ENCODE measurements around the gene A3GALT2. TPM values are rescaled to one million over a fixed set of nuclear protein-coding genes. Genes with fewer than 3 reads are reported as not detected.

Gene A3GALT2
- total RNA-seq, 4 donors from 2014 or later = not detected

GRCh38 chr1:33258788-33259274 is 62.1 kb downstream of the A3GALT2 start:
- in situ Hi-C loops (cut with MboI; ENCODE audit: low pct_ligation_motif_present in 1 of 4, low pct_unique_long_range_greater_than_20kb in 1 of 4, low sequenced_read_pairs in 3 of 4) (no loop called here), intact Hi-C loops (cut with DNase I; ENCODE audit: low total_unique reads) (no loop called here)
- TF ChIP-seq POLR2A (IDR thresholded peaks at IDR 0.05) (no peak), CTCF (IDR thresholded peaks at IDR 0.05) (no peak), POLR2AphosphoS5 (IDR thresholded peaks at IDR 0.05) (no peak)
- H3K4me3 ChIP-seq = no peak overlapping the region
- no peak for DNase-seq
- H3K27me3 ChIP-seq = no peaks in the 10 kb centered on the region
- peaks cover 13 to 39% (median 28%) of the 10 kb centered on the region in 4 donors for H3K4me1 ChIP-seq
- H3K36me3 ChIP-seq = no peaks in the 10 kb centered on the region
- whole genome bisulfite sequencing, 2 donors (ENCODE audit: low coverage in 1 of 2) = 85 to 100% methylated on average over 1 to 2 of the region's 2 CpGs
- H3K9me3 ChIP-seq = no peaks in the 10 kb centered on the region
- H3K27ac ChIP-seq = no peak overlapping the region

- WGBS, 2 donors (ENCODE audit: low coverage in 1 of 2) = 46% methylated on average over 19 of the region's 19 CpGs; no CpG with 5 or more reads in 1 of the 2 donors
- TF ChIP-seq EP300 (IDR thresholded peaks at IDR 0.05; ENCODE audit: low read depth) (no peak), POLR2AphosphoS5 (IDR thresholded peaks at IDR 0.05) (no peak), CTCF (IDR thresholded peaks at IDR 0.05) (no peak), POLR2A (IDR thresholded peaks at IDR 0.05) (no peak)
- H3K4me1 ChIP-seq = peaks cover 13 to 39% (median 28%) of the 10 kb centered on the region in 4 donors
- DNase-seq = peak; percentile 32
- no peaks in the 10 kb centered on the region for H3K36me3 ChIP-seq
- H3K4me3 ChIP-seq = peak overlapping the region; percentile 52 to 74 (median 65)
- peak overlapping the region; percentile 85 to 94 (median 86) for H3K27ac ChIP-seq
- H3K9me3 ChIP-seq = no peaks in the 10 kb centered on the region
- H3K27me3 ChIP-seq = no peaks in the 10 kb centered on the region
- intact Hi-C loops (cut with DNase I; ENCODE audit: low total_unique reads) (no loop called here), in situ Hi-C loops (cut with MboI; ENCODE audit: low pct_ligation_motif_present in 1 of 4, low pct_unique_long_range_greater_than_20kb in 1 of 4, low sequenced_read_pairs in 3 of 4) (no loop called here)
These were observed 62.9 kb downstream of the A3GALT2 start for GRCh38 chr1:33257772-33258712.

- in situ Hi-C loops (cut with MboI; ENCODE audit: low pct_ligation_motif_present in 1 of 4, low pct_unique_long_range_greater_than_20kb in 1 of 4, low sequenced_read_pairs in 3 of 4) (no loop called here), intact Hi-C loops (cut with DNase I; ENCODE audit: low total_unique reads) (no loop called here)
- H3K27ac ChIP-seq = peak overlapping the region; percentile 85 to 94 (median 86)
- TF ChIP-seq POLR2AphosphoS5 (IDR thresholded peaks at IDR 0.05) = no peak
- no peak for TF ChIP-seq CTCF (IDR thresholded peaks at IDR 0.05)
- TF ChIP-seq POLR2A (IDR thresholded peaks at IDR 0.05) = no peak
- TF ChIP-seq EP300 (IDR thresholded peaks at IDR 0.05; ENCODE audit: low read depth) = no peak
- H3K4me1 ChIP-seq = peaks cover 13 to 39% (median 28%) of the 10 kb centered on the region in 4 donors
- WGBS, 2 donors (ENCODE audit: low coverage in 1 of 2) = 0 to 4% methylated on average over 6 to 18 of the region's 18 CpGs
- no peaks in the 10 kb centered on the region for H3K9me3 ChIP-seq
- no peaks in the 10 kb centered on the region for H3K36me3 ChIP-seq
- H3K4me3 ChIP-seq = peak overlapping the region; percentile 52 to 74 (median 65)
- no peak for DNase-seq
- no peaks in the 10 kb centered on the region for H3K27me3 ChIP-seq
These were observed 63.6 kb downstream of the A3GALT2 start for GRCh38 chr1:33257207-33257771.

Small RNA genes lying within 50 kb of the gene (small RNA-seq; reads per million reads assigned to genes)
- 0 reads per million in 4 donors for gene RN7SKP16

Other genes starting within 250 kb of the A3GALT2 start
- gene AZIN2, start 239.9 kb downstream of the A3GALT2 start, total RNA-seq = 10 to 100 TPM; 11.6 to 93.3 (median 42.0) TPM
- 10 to 100 TPM in 1 of 4 donors, 1 to 10 TPM in 3; 4.6 to 52.0 (median 5.8) TPM for gene TRIM62, start 139.1 kb downstream of the A3GALT2 start, total RNA-seq
- gene ZNF362, start 64.6 kb downstream of the A3GALT2 start, total RNA-seq = 100 to 1,000 TPM in 1 of 4 donors, 10 to 100 TPM in 1, 1 to 10 TPM in 2; 7.9 to 121 (median 12.1) TPM
- gene PHC2, start 110.0 kb upstream of the A3GALT2 start, total RNA-seq = 10 to 100 TPM; 52.7 to 68.9 (median 59.8) TPM
- gene ZSCAN20, start 151.5 kb upstream of the A3GALT2 start, total RNA-seq = 1 to 10 TPM; 3.7 to 5.7 (median 4.7) TPM

Data from transverse colon (tissue), 4 donors.